NCI-H2227 (cell line): ENCODE data around the gene CAMK1D.
"Not testable (repeated sequence)": the region's sequence is repeated elsewhere in the genome, so short reads cannot be mapped to it uniquely, and the experiment has no call there.

ENCODE experiments used
- DNase-seq: peaks from one replicate; lab custom pipeline; 2025; ENCODE audit not compliant: unreplicated experiment; lab: John Stamatoyannopoulos, UW

CAMK1D gene

GRCh38 chr10:12423896-12424295 lies 74.5 kb downstream of the CAMK1D start:
- DNase-seq = no peak

- DNase-seq = no peak
Measured at GRCh38 chr10:12427276-12427675, 77.9 kb downstream of the CAMK1D start.

- DNase-seq = no peak
Measured at GRCh38 chr10:12428447-12429135, 79.2 kb downstream of the CAMK1D start.

GRCh38 chr10:12430406-12430982 lies 81.1 kb downstream of the CAMK1D start:
- DNase-seq = no peak

- DNase-seq = no peak
Measured at GRCh38 chr10:12431151-12432101, 82.1 kb downstream of the CAMK1D start.

GRCh38 chr10:12432402-12433189 lies 83.2 kb downstream of the CAMK1D start:
- no peak for DNase-seq

GRCh38 chr10:12434277-12434676 lies 84.9 kb downstream of the CAMK1D start:
- DNase-seq = no peak

- DNase-seq = not testable (repeated sequence)
Measured at GRCh38 chr10:12434677-12435076, 85.3 kb downstream of the CAMK1D start.

GRCh38 chr10:12435348-12435747 lies 86.0 kb downstream of the CAMK1D start:
- no peak for DNase-seq

GRCh38 chr10:12438919-12439692 lies 89.8 kb downstream of the CAMK1D start:
- DNase-seq = no peak

- not testable (repeated sequence) for DNase-seq
Measured at GRCh38 chr10:12439767-12440166, 90.4 kb downstream of the CAMK1D start.

- no peak for DNase-seq
Measured at GRCh38 chr10:12443026-12443425, 93.7 kb downstream of the CAMK1D start.

- no peak for DNase-seq
Measured at GRCh38 chr10:12444981-12445700, 95.8 kb downstream of the CAMK1D start.

- DNase-seq = no peak
Measured at GRCh38 chr10:12445701-12446334, 96.5 kb downstream of the CAMK1D start.

GRCh38 chr10:12448340-12448728 lies 99.0 kb downstream of the CAMK1D start:
- no peak for DNase-seq

GRCh38 chr10:12448729-12449391 lies 99.5 kb downstream of the CAMK1D start:
- no peak for DNase-seq

- DNase-seq = no peak
Measured at GRCh38 chr10:12455318-12455717, 106.0 kb downstream of the CAMK1D start.

- no peak for DNase-seq
Measured at GRCh38 chr10:12455766-12456165, 106.4 kb downstream of the CAMK1D start.

- DNase-seq = no peak
Measured at GRCh38 chr10:12459340-12459739, 110.0 kb downstream of the CAMK1D start.
